GM23338 (cell line): ENCODE data around the gene MLLT3.

ENCODE experiments used
- CREB1 ChIP-seq: fragments of 250-450 bp; sonication (Bioruptor Pico); IDR thresholded peaks from 2 replicates; pipeline ENCODE4 v1.5.0; 2020; ENCODE audit warnings: low read depth, mild to moderate bottlenecking, moderate library complexity
- CTCF ChIP-seq, 2 experiments: fragments of 200-600 bp in 1 of 2; sonication (generic) in 1 of 2; conservative IDR thresholded peaks; 2 replicates each; pipeline versions ENCODE4 v1.5.1 to v1.6.1; 2016 to 2017; ENCODE audit warnings: antibody characterized with exemption in 2 of 2, low read depth in 2 of 2, mild to moderate bottlenecking in 2 of 2, moderate library complexity in 1 of 2
- EZH2 ChIP-seq: fragments of 200-600 bp; sonication (generic); IDR thresholded peaks from one replicate; pipeline ENCODE4 v1.8.0; 2017; ENCODE audit warnings: antibody characterized with exemption, mild to moderate bottlenecking, low read depth; ENCODE audit not compliant: unreplicated experiment
- EZH2phosphoT487 ChIP-seq: fragments of 200-600 bp; sonication (generic); IDR thresholded peaks from one replicate; pipeline ENCODE4 v1.8.1; 2018; ENCODE audit warnings: antibody characterized with exemption; ENCODE audit not compliant: unreplicated experiment
- JUNB ChIP-seq: IDR thresholded peaks from one replicate; pipeline ENCODE4 v1.6.1; 2016; ENCODE audit warnings: antibody characterized with exemption; ENCODE audit not compliant: unreplicated experiment
- NANOG ChIP-seq: IDR thresholded peaks from 2 replicates; pipeline ENCODE4 v1.6.1; 2016; ENCODE audit warnings: antibody characterized with exemption, borderline replicate concordance
- POLR2AphosphoS5 ChIP-seq: IDR thresholded peaks from 2 replicates; pipeline ENCODE4 v1.6.1; 2016; ENCODE audit warnings: antibody characterized with exemption, low read depth
- REST ChIP-seq: IDR thresholded peaks from one replicate; pipeline ENCODE4 v1.6.1; 2018; ENCODE audit warnings: antibody characterized with exemption; ENCODE audit not compliant: unreplicated experiment
- STAT1 ChIP-seq: IDR thresholded peaks from one replicate; pipeline ENCODE4 v1.6.1; 2016; ENCODE audit warnings: antibody characterized with exemption; ENCODE audit not compliant: unreplicated experiment
- ZNF331 ChIP-seq: fragments of 250-450 bp; sonication (Bioruptor Pico); IDR thresholded peaks from 2 replicates; pipeline ENCODE4 v1.5.0; 2020; ENCODE audit warnings: low read depth, mild to moderate bottlenecking, moderate library complexity

- TF ChIP-seq CTCF (conservative IDR thresholded peaks at IDR 0.05; ENCODE audit: low read depth in 2 of 2) (no peak), REST (no peak), POLR2AphosphoS5 (no peak), EZH2 (no peak), CREB1 (CRISPR knock-in tag) (no peak), EZH2phosphoT487 (no peak), NANOG (no peak), ZNF331 (CRISPR knock-in tag) (no peak), JUNB (no peak), STAT1 (no peak)
These were observed 219.9 kb downstream of the MLLT3 start for GRCh38 chr9:20402273-20402875.
